ENCODE data around the gene ARHGEF9. TPM values are rescaled to one million over a fixed set of nuclear protein-coding genes. Genes with fewer than 3 reads are reported as not detected.

Gene ARHGEF9
- polyA plus RNA-seq, 1 donor (not counting 4 experiments of a cell fraction or from before 2014, with no cell fraction given): 16.0 TPM

DNA sequence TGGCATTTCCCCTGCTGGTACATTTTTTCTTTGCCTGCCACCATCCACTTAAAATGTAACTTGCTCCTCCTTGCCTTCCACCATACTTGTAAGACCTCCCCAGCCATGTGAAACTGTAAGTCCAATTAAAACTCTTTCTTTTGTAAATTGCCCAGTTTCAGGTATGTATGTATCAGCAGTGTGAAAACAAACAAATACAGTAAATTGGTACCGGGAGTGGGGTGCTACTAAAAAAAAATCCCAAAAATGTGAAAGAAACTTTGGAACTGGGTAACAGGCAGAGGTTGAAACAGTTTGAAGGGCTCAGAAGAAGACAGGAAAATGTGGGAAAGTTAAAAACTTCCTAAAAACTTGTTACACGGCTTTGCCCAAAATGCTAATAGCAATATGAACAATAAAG is 16.3 kb downstream of the ARHGEF9 start:
- Histone ChIP-seq H3K4me2 (ENCODE audit: control insufficient read depth, extremely low read depth, insufficient read depth, low read depth, low read length) (no peak overlapping the region), H3K9ac (ENCODE audit: control insufficient read depth, extremely low read depth, insufficient read depth, low read length) (no peak overlapping the region), H3K9me1 (ENCODE audit: control insufficient read depth, extremely low read depth, insufficient read depth, low read length) (no peaks in the 10 kb centered on the region), H3K27ac (ENCODE audit: control insufficient read depth, insufficient read depth, low read length) (no peak overlapping the region), H3K36me3 (ENCODE audit: control insufficient read depth in 2 of 2, extremely low read depth in 1 of 2, insufficient read depth in 2 of 2, low read length in 2 of 2) (no peaks in the 10 kb centered on the region), H4K20me1 (ENCODE audit: control insufficient read depth, extremely low read depth, insufficient read depth, low read length) (no peaks in the 10 kb centered on the region), H2AFZ (ENCODE audit: control insufficient read depth, low read length) (no peak overlapping the region), H3K9me3 (ENCODE audit: control insufficient read depth, low read depth, low read length) (no peaks in the 10 kb centered on the region), H3K4me1 (ENCODE audit: control insufficient read depth, extremely low read depth, insufficient read depth, low read length) (no peaks in the 10 kb centered on the region), H3K27me3 (ENCODE audit: control insufficient read depth, extremely low read depth, insufficient read depth, low read length) (no peaks in the 10 kb centered on the region), H3K4me3 (ENCODE audit: control insufficient read depth in 2 of 3, extremely low read depth in 1 of 3, insufficient read depth in 2 of 3, low read depth in 1 of 3, low read length in 3 of 3) (no peak overlapping the region), H3K79me2 (ENCODE audit: control insufficient read depth, insufficient read depth, low read length) (no peaks in the 10 kb centered on the region)
- DNase-seq (ENCODE audit: low read depth, low spot score): no peak
- TF ChIP-seq EZH2 (IDR thresholded peaks at IDR 0.05; ENCODE audit: low read length): no peak
- no peak for TF ChIP-seq CTCF (optimal IDR thresholded peaks at IDR 0.05 in 1 of 3, IDR thresholded peaks at IDR 0.05 in 1 of 3, conservative IDR thresholded peaks at IDR 0.05 in 1 of 3; ENCODE audit: extremely low read depth in 1 of 3, insufficient read depth in 2 of 3, low read length in 3 of 3)
- dilution Hi-C loops (cut with MboI; ENCODE audit: extremely low pct_ligation_motif_present, low sequenced_read_pairs): no loop called here
- FAIRE-seq: no peak

DNA sequence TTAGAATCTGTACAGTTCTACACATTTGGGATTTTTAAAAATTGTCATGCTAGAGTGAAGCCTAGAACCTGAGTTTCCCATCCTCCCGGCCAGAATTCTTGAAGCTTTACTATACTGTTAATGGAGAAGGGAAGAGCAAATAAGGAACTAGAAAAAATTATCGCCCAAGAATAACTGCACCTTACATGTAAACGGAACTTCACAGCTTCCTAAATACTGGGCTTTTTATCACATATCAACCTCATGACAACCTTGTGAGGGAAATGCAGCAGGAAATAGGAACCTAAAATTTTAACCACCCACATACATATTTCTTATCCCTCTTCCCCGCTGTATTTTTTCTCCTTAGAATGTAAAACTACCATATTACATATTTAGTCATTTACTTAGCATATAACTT is 19.3 kb downstream of the ARHGEF9 start:
- Histone ChIP-seq H3K9ac (ENCODE audit: control insufficient read depth, extremely low read depth, insufficient read depth, low read length) (no peak overlapping the region), H4K20me1 (ENCODE audit: control insufficient read depth, extremely low read depth, insufficient read depth, low read length) (no peaks in the 10 kb centered on the region), H2AFZ (ENCODE audit: control insufficient read depth, low read length) (no peak overlapping the region), H3K79me2 (ENCODE audit: control insufficient read depth, insufficient read depth, low read length) (no peaks in the 10 kb centered on the region), H3K36me3 (ENCODE audit: control insufficient read depth in 2 of 2, extremely low read depth in 1 of 2, insufficient read depth in 2 of 2, low read length in 2 of 2) (no peaks in the 10 kb centered on the region), H3K9me1 (ENCODE audit: control insufficient read depth, extremely low read depth, insufficient read depth, low read length) (no peaks in the 10 kb centered on the region), H3K9me3 (ENCODE audit: control insufficient read depth, low read depth, low read length) (no peaks in the 10 kb centered on the region), H3K4me1 (ENCODE audit: control insufficient read depth, extremely low read depth, insufficient read depth, low read length) (no peaks in the 10 kb centered on the region), H3K4me3 (ENCODE audit: control insufficient read depth in 2 of 3, extremely low read depth in 1 of 3, insufficient read depth in 2 of 3, low read depth in 1 of 3, low read length in 3 of 3) (no peak overlapping the region), H3K4me2 (ENCODE audit: control insufficient read depth, extremely low read depth, insufficient read depth, low read depth, low read length) (no peak overlapping the region), H3K27me3 (ENCODE audit: control insufficient read depth, extremely low read depth, insufficient read depth, low read length) (no peaks in the 10 kb centered on the region), H3K27ac (ENCODE audit: control insufficient read depth, insufficient read depth, low read length) (no peak overlapping the region)
- no peak for FAIRE-seq
- DNase-seq (ENCODE audit: low read depth, low spot score): no peak
- dilution Hi-C loops (cut with MboI; ENCODE audit: extremely low pct_ligation_motif_present, low sequenced_read_pairs): no loop called here
- TF ChIP-seq CTCF (optimal IDR thresholded peaks at IDR 0.05 in 1 of 3, IDR thresholded peaks at IDR 0.05 in 1 of 3, conservative IDR thresholded peaks at IDR 0.05 in 1 of 3; ENCODE audit: extremely low read depth in 1 of 3, insufficient read depth in 2 of 3, low read length in 3 of 3): no peak
- TF ChIP-seq EZH2 (IDR thresholded peaks at IDR 0.05; ENCODE audit: low read length): no peak

Data from keratinocyte (primary cell).